K562 (cell line): ENCODE data around the gene CDS2. TPM values are rescaled to one million over a fixed set of nuclear protein-coding genes. Genes with fewer than 3 reads are reported as not detected.
"Not testable (repeated sequence)": the region's sequence is repeated elsewhere in the genome, so short reads cannot be mapped to it uniquely, and the experiment has no call there.

Source experiments
- ATAC-seq: fragments of 200-7000 bp; cut with Tn5 transposase; 3 replicates; pipeline ENCODE4 v1.9.1; 2020; ENCODE audit warnings: moderate library complexity
- BruUV-seq: library from RNA; stranded (reverse); fragments of 400-500 nt; replicated peaks from 2 replicates; lab custom pipeline; 2021; lab: Mats Ljungman, UMichigan
- CTCF ChIA-PET: fragments of 300-600 bp; formaldehyde crosslinking; extraction: SDS; loops from one replicate; lab custom pipeline; 2021; ENCODE audit warnings: low intra/inter-chr PET ratio; lab: Yijun Ruan, JAX
- POLR2A ChIA-PET: fragments of 300-600, 350-650 bp; sonication (Branson Sonifier 250); formaldehyde crosslinking; extraction: SDS; loops from one replicate; lab custom pipeline; 2021; ENCODE audit warnings: antibody characterized with exemption, inconsistent platforms; lab: Yijun Ruan, JAX
- DNase-seq, 4 experiments: peaks; one replicate each; pipeline versions ENCODE4 v3.0.0 to v3.0.0-alpha.2; 2011 to 2018; ENCODE audit warnings: low spot score in 3 of 4, mixed read lengths in 3 of 4; ENCODE audit errors: extremely low read depth in 1 of 4
- FAIRE-seq: peaks from 2 replicates; lab custom pipeline; 2011; peaks lifted over from hg19 to GRCh38; lab: Jason Lieb, UNC
- H2AFZ ChIP-seq: 2 replicates; pipeline ENCODE4 v1.6.0; 2011; ENCODE audit warnings: low read depth, low read length, control low read depth, inconsistent platforms
- H3K27ac ChIP-seq: fragments of 200-600 bp; 3 replicates; pipeline ENCODE4 v1.8.0; 2011; ENCODE audit warnings: low read depth, mild to moderate bottlenecking, control low read depth, inconsistent platforms, low read length, moderate library complexity, mixed read lengths; ENCODE audit errors: extremely low read depth
- H3K27me3 ChIP-seq, 2 experiments: fragments of 300-600 bp in 1 of 2; 2 replicates in 1 of 2; 3 replicates in 1 of 2; pipeline versions ENCODE4 v1.6.0 to v1.8.0; 2011; ENCODE audit warnings: inconsistent platforms in 2 of 2, low read length in 2 of 2, mild to moderate bottlenecking in 1 of 2, mixed read lengths in 1 of 2, moderate library complexity in 1 of 2; ENCODE audit not compliant: control insufficient read depth in 2 of 2, insufficient read depth in 2 of 2
- H3K36me3 ChIP-seq: fragments of 300-600 bp; 3 replicates; pipeline ENCODE4 v1.8.0; 2011; ENCODE audit warnings: mild to moderate bottlenecking, low read length, inconsistent platforms; ENCODE audit not compliant: control insufficient read depth, insufficient read depth
- H3K4me1 ChIP-seq, 2 experiments: fragments of 200-600 bp in 1 of 2; replicated peaks in 1 of 2; 2 replicates in 1 of 2; 3 replicates in 1 of 2; pipeline versions ENCODE4 v1.5.1 to v1.8.0; 2011; ENCODE audit warnings: inconsistent platforms in 2 of 2, low read length in 2 of 2, mild to moderate bottlenecking in 1 of 2, mixed read lengths in 1 of 2, moderate library complexity in 1 of 2; ENCODE audit not compliant: control insufficient read depth in 2 of 2, insufficient read depth in 2 of 2
- H3K4me2 ChIP-seq: 2 replicates; pipeline ENCODE4 v1.6.1; 2011; ENCODE audit warnings: low read length, control low read depth, inconsistent platforms, mixed read lengths; ENCODE audit not compliant: insufficient read depth
- H3K4me3 ChIP-seq: fragments of 200-600 bp; sonication (generic), shearing (Covaris generic); 2 replicates; pipeline ENCODE4 v1.5.1; 2016; ENCODE audit warnings: control low read depth, inconsistent platforms
- H3K79me2 ChIP-seq: fragments of 200-600 bp; 3 replicates; pipeline ENCODE4 v1.8.0; 2011; ENCODE audit warnings: low read length, inconsistent platforms; ENCODE audit not compliant: control insufficient read depth, insufficient read depth
- H3K9ac ChIP-seq, 2 experiments: 2 replicates each; pipeline versions ENCODE4 v1.6.0 to v1.6.1; 2011; ENCODE audit warnings: low read depth in 2 of 2, low read length in 2 of 2, control low read depth in 1 of 2, inconsistent platforms in 1 of 2, mild to moderate bottlenecking in 1 of 2, mixed read lengths in 1 of 2; ENCODE audit not compliant: insufficient read depth in 1 of 2
- H3K9me1 ChIP-seq: one replicate; pipeline ENCODE4 v1.6.0; 2011; ENCODE audit warnings: inconsistent platforms, mild to moderate bottlenecking, low read length, moderate library complexity; ENCODE audit not compliant: control insufficient read depth, insufficient read depth
- H3K9me3 ChIP-seq: replicated peaks from 2 replicates; pipeline ENCODE4 v1.5.1; 2011; ENCODE audit warnings: low read depth, low read length, inconsistent platforms; ENCODE audit not compliant: control insufficient read depth, insufficient read depth
- H4K20me1 ChIP-seq: replicated peaks from 2 replicates; pipeline ENCODE4 v1.6.1; 2011; ENCODE audit warnings: low read length, inconsistent platforms, mixed read lengths; ENCODE audit not compliant: control insufficient read depth, insufficient read depth
- ELF4 ChIP-seq: fragments of 450-650 bp; formaldehyde crosslinking; IDR thresholded peaks from 2 replicates; pipeline ENCODE4 v1.4.0; 2022; ENCODE audit warnings: missing genetic modification characterization
- RUNX1 ChIP-seq: sonication (generic); IDR thresholded peaks from 2 replicates; pipeline ENCODE4 v1.6.1; 2016; ENCODE audit warnings: antibody characterized with exemption, low read depth
- SREBF2 ChIP-seq: sonication (generic); formaldehyde crosslinking; IDR thresholded peaks from 2 replicates; pipeline ENCODE4 v1.4.0; 2020; ENCODE audit warnings: mild to moderate bottlenecking, missing genetic modification reagents
- WGBS: fragments of 100-300 bp; shearing (Covaris generic); methylation state at CpG from one replicate; pipeline ENCODE4 v1.1.6; 2016; ENCODE audit warnings: low coverage, mixed read lengths; ENCODE audit not compliant: insufficient coverage; ENCODE audit errors: missing lambda C conversion rate; 5-methylcytosine and 5-hydroxymethylcytosine counted together
- in situ Hi-C: fragments of 300-500 bp; cut with MboI; formaldehyde crosslinking; loops from 4 replicates; pipeline ENCODE4 v1.15.0; 2018; ENCODE audit warnings: inconsistent platforms, mixed read lengths
- intact Hi-C: fragments of 100-400 bp; cut with micrococcal nuclease; formaldehyde crosslinking; loops from 2 replicates; pipeline ENCODE4 v1.14.2; 2022
- polyA plus RNA-seq, 8 experiments: library from polyadenylated mRNA; depleted of rRNA in 4 of 8; stranded (reverse) in 5 of 8; unstranded in 3 of 8; fragments of >200 nt; fragmentation: Nextera tagmentation in 2 of 8; fragmentation: Illumina TruSeq in 1 of 8; extraction: Ambion mirVana in 2 of 8; extraction: Trizol in 1 of 8; gene quantifications; 2 replicates each; pipeline versions ENCODE4 v1.2.1 to v1.2.3, GENCODE V29; 2011 to 2014; ENCODE audit warnings: inconsistent platforms in 1 of 8, missing spikeins in 1 of 8
- total RNA-seq, 7 experiments: library from RNA; depleted of rRNA in 6 of 7; stranded (reverse); fragments of >200 nt in 6 of 7; fragmentation: Illumina TruSeq in 2 of 7; extraction: Trizol in 2 of 7; gene quantifications; 2 replicates each; pipeline versions ENCODE4 v1.2.1 to v1.2.3, GENCODE V29; 2011 to 2021; ENCODE audit warnings: low replicate concordance in 1 of 7
- TF ChIP-seq, protein P1 (sequence below): fragments of 450-650 bp; formaldehyde crosslinking; conservative IDR thresholded peaks from 2 replicates; pipeline ENCODE4 v1.4.0; 2022; ENCODE audit warnings: mild to moderate bottlenecking, missing genetic modification characterization
- TF ChIP-seq, protein P2 (sequence below): sonication (generic); formaldehyde crosslinking; IDR thresholded peaks from 2 replicates; pipeline ENCODE4 v1.8.0; 2022; ENCODE audit warnings: mild to moderate bottlenecking, missing genetic modification reagents
- TF ChIP-seq, protein P3 (sequence below): fragments of 450-650 bp; IDR thresholded peaks from 2 replicates; pipeline ENCODE4 v1.6.1; 2016; ENCODE audit warnings: antibody characterized with exemption

The CDS2 gene
- total and polyA plus RNA-seq, 9 of the 15 experiments (the other 6 are each of a cell fraction or from before 2014, with no cell fraction given): 6.4 to 46.4 (median 12.2) TPM

DNA sequence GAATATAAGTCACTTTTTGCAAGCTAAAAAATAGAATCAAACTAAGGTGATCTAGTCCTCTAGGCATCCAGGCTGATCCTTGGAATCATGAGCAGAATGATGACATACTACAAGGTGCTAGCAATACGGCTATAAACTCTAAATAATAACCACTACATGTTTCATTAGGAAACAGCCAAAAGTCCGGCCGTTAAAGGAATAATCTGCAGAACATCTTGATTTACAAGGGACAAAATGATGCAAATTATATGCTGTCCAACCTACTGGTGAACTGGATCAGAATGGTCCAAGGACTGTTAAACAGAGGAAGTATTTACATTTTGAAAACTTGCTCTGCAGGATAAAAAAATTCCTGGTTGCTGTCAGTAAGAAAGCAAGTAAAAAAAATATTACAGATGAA lies 26.9 kb upstream of the CDS2 start:
- BruUV-seq: TSS peak; percentile 33
- in situ Hi-C loops, H3K27me3 ChIP-seq, H3K4me1 ChIP-seq, H2AFZ ChIP-seq, H3K9ac ChIP-seq, H3K27ac ChIP-seq, FAIRE-seq, H3K4me2 ChIP-seq, H4K20me1 ChIP-seq, DNase-seq, H3K79me2 ChIP-seq, ATAC-seq, H3K9me3 ChIP-seq, H3K4me3 ChIP-seq, H3K9me1 ChIP-seq: not testable (repeated sequence)
- peaks cover 72% of the 10 kb centered on the region; the same call in 2 of the 3 replicates for H3K36me3 ChIP-seq
- intact Hi-C loops: loop anchor here (2.0 kb wide), 2 partner anchors 43 to 493 kb away; no protein-coding TSS in a partner anchor
- POLR2A ChIA-PET: interaction anchor here (0.6 to 0.9 kb wide), 2 partner anchors 16 to 92 kb away, joined by 3 read pairs; no protein-coding TSS in a partner anchor
- 97% methylated on average over 3 of the region's 3 CpGs for WGBS
- CTCF ChIA-PET: interaction anchor here (0.8 to 1.3 kb wide), 2 partner anchors 93 to 493 kb away, joined by 3 read pairs; no protein-coding TSS in a partner anchor

DNA sequence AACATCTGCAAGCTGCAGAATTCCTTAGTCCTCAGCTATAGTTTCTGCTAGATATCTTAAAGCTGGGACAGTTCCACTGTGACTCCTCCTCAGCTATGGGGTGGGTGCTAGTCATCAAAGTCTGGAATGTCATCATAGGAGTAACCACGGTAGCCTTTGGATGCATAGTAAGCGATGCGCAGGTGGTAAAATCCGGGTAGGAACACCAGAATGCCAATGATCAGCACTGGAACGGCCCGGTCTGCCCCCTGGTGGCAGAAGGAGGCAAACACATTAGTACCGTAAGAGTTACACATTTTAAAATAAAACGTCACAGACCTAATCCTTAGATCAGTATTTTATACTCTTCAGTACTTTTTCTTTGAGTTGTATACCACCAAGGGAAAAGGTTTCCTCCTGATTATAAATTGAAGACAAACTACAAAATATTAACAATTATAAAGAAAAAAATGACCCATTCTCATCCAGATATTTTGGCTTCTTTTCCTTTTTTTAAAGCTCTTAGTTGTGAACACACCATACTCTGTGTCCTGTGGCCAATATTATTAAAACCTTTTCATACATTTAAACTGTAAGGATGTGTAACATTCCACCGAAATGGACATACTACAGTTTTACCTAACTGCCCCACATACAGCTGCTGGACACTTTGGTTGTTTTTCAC lies 26.0 kb upstream of the CDS2 start:
- Histone ChIP-seq H4K20me1 (no peaks in the 10 kb centered on the region), H3K9me3 (no peaks in the 10 kb centered on the region), H3K79me2 (no peaks in the 10 kb centered on the region), H3K4me1 (no peaks in the 10 kb centered on the region), H3K36me3 (peaks cover 75% of the 10 kb centered on the region; the same call in 2 of the 3 replicates), H3K9ac (no peak overlapping the region), H3K27me3 (no peaks in the 10 kb centered on the region), H2AFZ (no peak overlapping the region), H3K27ac (no peak overlapping the region), H3K9me1 (no peaks in the 10 kb centered on the region), H3K4me2 (no peak overlapping the region), H3K4me3 (no peak overlapping the region)
- peak; percentile 88 for ATAC-seq
- peak; percentile 45 to 63 (median 55) for DNase-seq
- CTCF ChIA-PET: interaction anchor here (0.8 to 1.3 kb wide), 2 partner anchors 92 to 494 kb away, joined by 3 read pairs; no protein-coding TSS in a partner anchor
- intact Hi-C loops (loop anchor here (2.0 kb wide), 2 partner anchors 44 to 494 kb away; no protein-coding TSS in a partner anchor), in situ Hi-C loops (no loop called here)
- WGBS: 10% methylated on average over 9 of the region's 9 CpGs
- FAIRE-seq: peak; percentile 80
- BruUV-seq: no TSS peak
- POLR2A ChIA-PET: interaction anchor here (0.6 kb wide), 1 partner anchor 15 kb away, joined by 3 read pairs; no protein-coding TSS in a partner anchor
- TF ChIP-seq, protein P1, sequence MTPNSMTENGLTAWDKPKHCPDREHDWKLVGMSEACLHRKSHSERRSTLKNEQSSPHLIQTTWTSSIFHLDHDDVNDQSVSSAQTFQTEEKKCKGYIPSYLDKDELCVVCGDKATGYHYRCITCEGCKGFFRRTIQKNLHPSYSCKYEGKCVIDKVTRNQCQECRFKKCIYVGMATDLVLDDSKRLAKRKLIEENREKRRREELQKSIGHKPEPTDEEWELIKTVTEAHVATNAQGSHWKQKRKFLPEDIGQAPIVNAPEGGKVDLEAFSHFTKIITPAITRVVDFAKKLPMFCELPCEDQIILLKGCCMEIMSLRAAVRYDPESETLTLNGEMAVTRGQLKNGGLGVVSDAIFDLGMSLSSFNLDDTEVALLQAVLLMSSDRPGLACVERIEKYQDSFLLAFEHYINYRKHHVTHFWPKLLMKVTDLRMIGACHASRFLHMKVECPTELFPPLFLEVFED (CRISPR knock-in tag): no peak
- TF ChIP-seq SREBF2 (CRISPR knock-in tag): no peak
- no peak for TF ChIP-seq RUNX1
- TF ChIP-seq ELF4: no peak
- TF ChIP-seq, protein P2, sequence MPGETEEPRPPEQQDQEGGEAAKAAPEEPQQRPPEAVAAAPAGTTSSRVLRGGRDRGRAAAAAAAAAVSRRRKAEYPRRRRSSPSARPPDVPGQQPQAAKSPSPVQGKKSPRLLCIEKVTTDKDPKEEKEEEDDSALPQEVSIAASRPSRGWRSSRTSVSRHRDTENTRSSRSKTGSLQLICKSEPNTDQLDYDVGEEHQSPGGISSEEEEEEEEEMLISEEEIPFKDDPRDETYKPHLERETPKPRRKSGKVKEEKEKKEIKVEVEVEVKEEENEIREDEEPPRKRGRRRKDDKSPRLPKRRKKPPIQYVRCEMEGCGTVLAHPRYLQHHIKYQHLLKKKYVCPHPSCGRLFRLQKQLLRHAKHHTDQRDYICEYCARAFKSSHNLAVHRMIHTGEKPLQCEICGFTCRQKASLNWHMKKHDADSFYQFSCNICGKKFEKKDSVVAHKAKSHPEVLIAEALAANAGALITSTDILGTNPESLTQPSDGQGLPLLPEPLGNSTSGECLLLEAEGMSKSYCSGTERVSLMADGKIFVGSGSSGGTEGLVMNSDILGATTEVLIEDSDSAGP: no peak
- TF ChIP-seq, protein P3, sequence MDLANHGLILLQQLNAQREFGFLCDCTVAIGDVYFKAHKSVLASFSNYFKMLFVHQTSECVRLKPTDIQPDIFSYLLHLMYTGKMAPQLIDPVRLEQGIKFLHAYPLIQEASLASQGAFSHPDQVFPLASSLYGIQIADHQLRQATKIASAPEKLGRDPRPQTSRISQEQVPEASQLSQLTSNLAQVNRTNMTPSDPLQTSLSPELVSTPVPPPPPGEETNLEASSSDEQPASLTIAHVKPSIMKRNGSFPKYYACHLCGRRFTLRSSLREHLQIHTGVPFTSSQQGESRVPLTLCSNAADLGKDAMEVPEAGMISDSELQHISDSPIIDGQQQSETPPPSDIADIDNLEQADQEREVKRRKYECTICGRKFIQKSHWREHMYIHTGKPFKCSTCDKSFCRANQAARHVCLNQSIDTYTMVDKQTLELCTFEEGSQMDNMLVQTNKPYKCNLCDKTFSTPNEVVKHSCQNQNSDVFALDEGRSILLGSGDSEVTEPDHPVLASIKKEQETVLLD: no peak
